Stimulated activated naive CD4-positive, alpha-beta T cell treated with Interleukin-2 at 50 U/mL for 16 hours (primary cell): ENCODE results near the gene SCD.
"Not testable (repeated sequence)": the region's sequence is repeated elsewhere in the genome, so short reads cannot be mapped to it uniquely, and the experiment has no call there.

Source experiments
- DNase-seq: peaks from one replicate; lab custom pipeline; 2025; lab: John Stamatoyannopoulos, UW

Gene SCD

DNA sequence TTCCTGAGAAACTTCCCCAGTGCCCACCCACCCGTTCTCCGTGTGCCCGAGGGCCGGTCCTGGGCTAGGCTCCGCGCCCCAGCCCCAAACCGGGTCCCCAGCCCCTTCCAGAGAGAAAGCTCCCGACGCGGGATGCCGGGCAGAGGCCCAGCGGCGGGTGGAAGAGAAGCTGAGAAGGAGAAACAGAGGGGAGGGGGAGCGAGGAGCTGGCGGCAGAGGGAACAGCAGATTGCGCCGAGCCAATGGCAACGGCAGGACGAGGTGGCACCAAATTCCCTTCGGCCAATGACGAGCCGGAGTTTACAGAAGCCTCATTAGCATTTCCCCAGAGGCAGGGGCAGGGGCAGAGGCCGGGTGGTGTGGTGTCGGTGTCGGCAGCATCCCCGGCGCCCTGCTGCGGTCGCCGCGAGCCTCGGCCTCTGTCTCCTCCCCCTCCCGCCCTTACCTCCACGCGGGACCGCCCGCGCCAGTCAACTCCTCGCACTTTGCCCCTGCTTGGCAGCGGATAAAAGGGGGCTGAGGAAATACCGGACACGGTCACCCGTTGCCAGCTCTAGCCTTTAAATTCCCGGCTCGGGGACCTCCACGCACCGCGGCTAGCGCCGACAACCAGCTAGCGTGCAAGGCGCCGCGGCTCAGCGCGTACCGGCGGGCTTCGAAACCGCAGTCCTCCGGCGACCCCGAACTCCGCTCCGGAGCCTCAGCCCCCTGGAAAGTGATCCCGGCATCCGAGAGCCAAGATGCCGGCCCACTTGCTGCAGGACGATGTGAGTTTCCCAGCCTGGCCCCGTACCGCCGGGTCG lies at the start of gene SCD:
Gene SCD, plus strand, starts transcription at position 469 of the 803 bp plus-strand sequence. Its CDS starts 272 bp downstream, at position 741.
- DNase-seq = peak; percentile 80

DNA sequence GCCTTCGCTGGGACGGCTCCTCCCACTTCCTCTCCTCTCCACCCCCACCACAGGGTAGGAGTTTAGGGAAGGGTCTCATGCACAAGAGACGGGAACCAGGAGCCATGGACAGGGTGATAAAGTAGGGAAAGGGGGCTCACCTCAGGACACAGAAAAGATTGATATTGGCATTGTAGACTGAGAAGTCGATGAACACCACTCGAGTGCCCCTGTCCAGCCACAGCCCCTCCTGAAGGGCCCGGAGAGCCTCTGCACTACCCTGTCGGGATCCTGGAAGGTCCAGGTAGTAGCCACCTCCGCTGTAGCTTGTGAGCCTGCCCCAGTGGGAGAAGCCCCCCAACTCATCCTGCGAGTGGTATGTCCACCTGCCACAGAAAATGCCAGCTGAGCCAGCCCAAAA lies 49.8 kb upstream of the SCD start:
- DNase-seq = no peak

DNA sequence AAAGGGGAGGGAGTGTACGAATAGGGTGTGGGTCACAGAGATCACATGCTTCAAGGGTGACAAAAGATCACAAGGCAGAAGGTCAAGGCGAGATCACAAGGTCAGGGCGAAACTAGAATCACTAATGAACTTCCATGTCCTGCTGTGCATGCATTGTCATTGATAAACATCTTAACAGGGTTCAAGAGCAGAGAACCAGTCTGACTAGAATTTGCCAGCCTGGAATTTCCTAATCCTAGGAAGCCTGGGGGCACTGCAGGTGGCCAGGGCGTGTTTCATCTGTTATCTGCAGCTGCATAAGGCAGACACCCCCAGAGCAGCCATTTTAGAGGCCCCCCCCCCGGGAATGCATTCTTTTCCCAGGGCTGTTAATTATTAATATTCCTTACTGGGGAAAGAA lies 45.9 kb upstream of the SCD start:
- DNase-seq = not testable (repeated sequence)

GRCh38 chr10:100303724-100304319 lies 43.2 kb upstream of the SCD start:
- DNase-seq = no peak

GRCh38 chr10:100304414-100304813 lies 42.6 kb upstream of the SCD start:
- no peak for DNase-seq

GRCh38 chr10:100306861-100307260 lies 40.2 kb upstream of the SCD start:
- no peak for DNase-seq

- no peak for DNase-seq
Observed at GRCh38 chr10:100307684-100308083, 39.3 kb upstream of the SCD start.

DNA sequence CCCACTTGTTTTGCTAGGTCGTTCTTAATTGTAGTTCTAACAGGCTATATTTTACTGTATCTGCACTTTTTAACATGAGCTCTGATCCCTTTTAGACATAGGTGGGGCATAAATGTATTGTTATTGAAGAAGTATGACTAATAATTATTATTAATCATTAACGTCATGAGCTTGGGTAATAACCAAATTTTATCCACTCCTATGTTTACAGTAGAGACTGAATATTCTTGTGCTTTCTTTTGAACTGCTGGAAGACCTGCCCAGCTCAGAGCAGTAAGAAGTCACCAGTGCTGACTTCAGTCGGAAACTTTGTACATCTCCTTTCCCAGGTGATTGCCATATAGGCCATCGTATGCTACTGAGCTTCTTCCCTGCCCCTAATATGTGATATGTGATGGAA lies 35.7 kb upstream of the SCD start:
- no peak for DNase-seq

GRCh38 chr10:100315615-100316014 lies 31.4 kb upstream of the SCD start:
- no peak for DNase-seq

- DNase-seq = no peak
Observed at GRCh38 chr10:100318207-100318606, 28.8 kb upstream of the SCD start.

GRCh38 chr10:100319707-100320402 lies 27.2 kb upstream of the SCD start:
- DNase-seq = no peak

DNA sequence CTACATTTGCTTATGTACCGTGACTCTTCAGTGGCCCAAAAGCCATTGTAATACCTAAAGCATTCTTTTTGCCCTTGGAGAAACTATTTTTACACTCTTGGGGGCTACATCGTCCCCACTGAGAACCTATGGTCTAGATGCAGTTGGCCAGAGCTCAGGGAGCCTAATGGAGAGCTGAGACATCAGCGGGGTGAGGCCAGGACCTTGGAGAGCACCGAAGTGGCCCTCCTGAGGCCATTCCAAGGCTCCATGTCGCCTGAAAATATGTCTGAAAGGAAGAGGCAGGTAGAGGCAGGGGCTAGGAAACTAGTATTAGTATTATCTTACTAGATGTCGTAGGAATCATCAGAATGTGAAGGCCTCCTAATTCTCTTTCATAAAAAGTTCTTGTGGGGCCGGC lies 21.9 kb upstream of the SCD start:
- DNase-seq = no peak

DNA sequence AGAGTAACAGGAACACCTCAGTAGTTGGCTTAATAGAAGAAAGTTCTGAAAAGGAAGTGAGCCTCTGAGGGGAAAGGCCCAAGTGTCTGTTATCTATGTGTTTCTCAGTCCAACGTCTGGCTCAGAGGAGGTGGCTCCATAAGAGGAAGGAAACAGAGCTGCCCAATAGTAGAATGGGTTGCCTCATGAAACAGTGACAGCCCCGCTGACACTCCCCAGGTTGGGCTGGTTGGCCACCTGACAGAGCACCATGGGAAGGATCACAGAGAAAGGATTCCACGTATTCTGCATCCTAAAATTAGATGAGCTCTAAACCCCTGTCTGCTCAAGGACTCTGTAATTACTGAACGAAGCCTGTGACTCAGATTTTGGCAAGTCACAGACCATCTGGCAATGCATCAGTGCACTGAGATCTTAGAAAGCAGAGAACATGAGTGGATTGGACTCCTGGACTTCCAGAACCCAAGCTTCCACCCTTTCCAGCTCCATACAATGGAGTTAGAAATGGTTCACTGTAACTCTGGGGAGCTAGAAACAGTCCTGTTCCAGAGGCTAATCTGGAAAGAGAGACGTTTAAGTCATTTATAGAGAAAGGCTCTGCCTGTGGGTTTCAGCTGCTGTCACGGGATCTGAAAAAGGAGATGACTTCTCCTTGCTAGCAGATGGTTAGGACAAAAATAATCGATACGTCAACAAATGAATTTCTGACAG lies 19.9 kb upstream of the SCD start:
- DNase-seq = no peak

DNA sequence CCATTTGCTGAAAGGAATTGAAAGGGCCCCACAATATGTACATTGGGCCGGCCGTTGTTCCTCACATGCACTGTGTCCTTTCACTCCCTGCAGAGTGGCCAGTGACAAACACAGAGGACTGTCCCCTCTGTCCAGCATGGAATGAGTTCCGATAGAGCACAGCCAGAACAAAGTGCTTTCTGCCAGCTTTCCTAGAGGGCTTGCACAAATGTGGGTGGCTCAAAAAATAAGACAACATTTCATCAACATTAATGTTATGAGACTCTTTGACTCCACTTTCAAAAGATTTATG lies 19.4 kb upstream of the SCD start:
- DNase-seq = no peak

GRCh38 chr10:100328198-100328597 lies 18.8 kb upstream of the SCD start:
- no peak for DNase-seq

DNA sequence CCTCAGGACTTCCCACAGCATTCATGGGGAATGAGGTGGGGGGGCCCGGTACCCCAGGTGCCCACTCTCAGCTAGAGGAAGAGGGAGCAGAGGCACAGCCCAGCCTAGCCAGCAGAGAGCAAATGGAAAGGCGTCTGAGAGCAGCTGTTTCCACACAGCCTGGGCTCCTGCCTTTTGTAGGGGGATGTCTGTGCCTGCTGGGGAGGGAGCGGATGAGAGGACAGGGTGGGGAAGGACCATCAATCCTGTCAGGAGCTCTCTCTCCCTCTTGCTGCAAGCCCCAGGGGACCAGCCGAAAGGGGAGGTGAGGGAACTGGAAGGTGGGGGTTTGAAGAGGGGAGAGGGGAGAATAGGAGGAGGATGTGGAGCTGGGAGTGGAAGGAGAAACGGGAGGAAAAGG lies 17.0 kb upstream of the SCD start, which contains the start of gene PKD2L1:
Gene PKD2L1, minus strand, starts transcription at position 150 of the 400 bp plus-strand sequence. Its CDS starts 125 bp downstream, at position 25.
- DNase-seq = no peak

GRCh38 chr10:100333106-100333505 lies 13.9 kb upstream of the SCD start:
- DNase-seq = no peak

GRCh38 chr10:100333661-100334440 lies 13.2 kb upstream of the SCD start:
- DNase-seq = no peak

GRCh38 chr10:100334762-100335161 lies 12.3 kb upstream of the SCD start:
- DNase-seq = no peak

GRCh38 chr10:100338434-100339036 lies 8.5 kb upstream of the SCD start:
- DNase-seq = peak; percentile 61

- DNase-seq = no peak
Observed at GRCh38 chr10:100339236-100339635, 7.8 kb upstream of the SCD start.
